Bronchial epithelial cell (primary cell): ENCODE measurements around the gene ABCA13. TPM values are rescaled to one million over a fixed set of nuclear protein-coding genes. Genes with fewer than 3 reads are reported as not detected.

ENCODE experiments used
- DNase-seq: peaks from one replicate; pipeline ENCODE4 v3.0.0-alpha.2; 2010; ENCODE audit warnings: low read depth
- FAIRE-seq: peaks from 2 replicates; lab custom pipeline; 2011; peaks lifted over from hg19 to GRCh38; lab: Jason Lieb, UNC
- H3K27me3 ChIP-seq: 2 replicates; pipeline ENCODE4 v1.5.1; 2011; ENCODE audit warnings: low read length; ENCODE audit not compliant: control insufficient read depth, insufficient read depth
- H3K36me3 ChIP-seq: 2 replicates; pipeline ENCODE4 v1.5.1; 2011; ENCODE audit warnings: low read length; ENCODE audit not compliant: control insufficient read depth, insufficient read depth
- H3K4me3 ChIP-seq: 2 replicates; pipeline ENCODE4 v1.5.1; 2011; ENCODE audit warnings: mild to moderate bottlenecking, low read depth, low read length, control low read depth
- total RNA-seq: library from RNA; depleted of rRNA; stranded (reverse); fragments of >200 nt; gene quantifications from 2 replicates; pipeline ENCODE4 v1.2.1, GENCODE V29; 2014
- TF ChIP-seq, protein P1 (sequence below): IDR thresholded peaks from 2 replicates; pipeline ENCODE4 v1.5.1; 2011; ENCODE audit warnings: mild to moderate bottlenecking, moderate library complexity, low read length, control low read depth, inconsistent platforms; ENCODE audit not compliant: insufficient read depth, severe bottlenecking

Gene ABCA13
- total RNA-seq, 1 donor from 2014 or later: 0.79 TPM

DNA sequence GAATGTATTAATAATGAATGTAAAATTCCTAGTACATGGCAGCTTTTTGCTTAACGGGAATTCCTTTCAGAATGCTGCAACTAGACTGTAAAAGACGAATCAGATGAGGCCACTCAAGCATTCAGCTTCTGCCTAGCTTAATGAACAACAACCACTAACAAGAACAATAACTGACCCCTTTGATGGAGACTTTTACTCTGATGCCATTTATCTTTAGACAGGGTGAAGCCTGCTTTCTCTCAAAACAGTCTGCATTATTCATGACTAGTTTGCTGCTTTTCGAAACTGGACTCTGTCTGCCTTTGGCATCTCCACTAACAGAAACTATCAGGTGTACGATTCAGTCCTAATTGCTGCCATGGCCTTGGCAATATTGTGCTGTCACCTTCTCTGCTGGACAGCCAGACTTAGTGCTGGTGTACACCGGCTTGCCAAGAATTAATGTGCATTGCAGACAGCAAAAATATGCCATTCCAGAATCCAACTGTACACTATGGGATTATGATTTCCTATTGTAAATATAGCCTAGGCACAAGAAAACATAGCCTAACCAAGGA lies 457.6 kb downstream of the ABCA13 start:
- TF ChIP-seq, protein P1, sequence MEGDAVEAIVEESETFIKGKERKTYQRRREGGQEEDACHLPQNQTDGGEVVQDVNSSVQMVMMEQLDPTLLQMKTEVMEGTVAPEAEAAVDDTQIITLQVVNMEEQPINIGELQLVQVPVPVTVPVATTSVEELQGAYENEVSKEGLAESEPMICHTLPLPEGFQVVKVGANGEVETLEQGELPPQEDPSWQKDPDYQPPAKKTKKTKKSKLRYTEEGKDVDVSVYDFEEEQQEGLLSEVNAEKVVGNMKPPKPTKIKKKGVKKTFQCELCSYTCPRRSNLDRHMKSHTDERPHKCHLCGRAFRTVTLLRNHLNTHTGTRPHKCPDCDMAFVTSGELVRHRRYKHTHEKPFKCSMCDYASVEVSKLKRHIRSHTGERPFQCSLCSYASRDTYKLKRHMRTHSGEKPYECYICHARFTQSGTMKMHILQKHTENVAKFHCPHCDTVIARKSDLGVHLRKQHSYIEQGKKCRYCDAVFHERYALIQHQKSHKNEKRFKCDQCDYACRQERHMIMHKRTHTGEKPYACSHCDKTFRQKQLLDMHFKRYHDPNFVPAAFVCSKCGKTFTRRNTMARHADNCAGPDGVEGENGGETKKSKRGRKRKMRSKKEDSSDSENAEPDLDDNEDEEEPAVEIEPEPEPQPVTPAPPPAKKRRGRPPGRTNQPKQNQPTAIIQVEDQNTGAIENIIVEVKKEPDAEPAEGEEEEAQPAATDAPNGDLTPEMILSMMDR: no peak
- no peak for DNase-seq
- FAIRE-seq: no peak
- no peaks in the 10 kb centered on the region for H3K27me3 ChIP-seq
- no peak overlapping the region for H3K4me3 ChIP-seq
- no peaks in the 10 kb centered on the region for H3K36me3 ChIP-seq

GRCh38 chr7:48634116-48634632 lies 462.9 kb downstream of the ABCA13 start:
- H3K27me3 ChIP-seq: no peaks in the 10 kb centered on the region
- no peaks in the 10 kb centered on the region for H3K36me3 ChIP-seq
- TF ChIP-seq, protein P1: no peak
- DNase-seq: no peak
- no peak for FAIRE-seq
- no peak overlapping the region for H3K4me3 ChIP-seq

- TF ChIP-seq, protein P1: no peak
- Histone ChIP-seq H3K27me3 (no peaks in the 10 kb centered on the region), H3K36me3 (no peaks in the 10 kb centered on the region), H3K4me3 (no peak overlapping the region)
- DNase-seq (no peak), FAIRE-seq (no peak)
Observed at GRCh38 chr7:48635796-48636195, 464.5 kb downstream of the ABCA13 start.

GRCh38 chr7:48636391-48637015 lies 465.2 kb downstream of the ABCA13 start:
- H3K36me3 ChIP-seq: no peaks in the 10 kb centered on the region
- TF ChIP-seq, protein P1: no peak
- no peaks in the 10 kb centered on the region for H3K27me3 ChIP-seq
- no peak for FAIRE-seq
- H3K4me3 ChIP-seq: no peak overlapping the region
- DNase-seq: peak; percentile 87

DNA sequence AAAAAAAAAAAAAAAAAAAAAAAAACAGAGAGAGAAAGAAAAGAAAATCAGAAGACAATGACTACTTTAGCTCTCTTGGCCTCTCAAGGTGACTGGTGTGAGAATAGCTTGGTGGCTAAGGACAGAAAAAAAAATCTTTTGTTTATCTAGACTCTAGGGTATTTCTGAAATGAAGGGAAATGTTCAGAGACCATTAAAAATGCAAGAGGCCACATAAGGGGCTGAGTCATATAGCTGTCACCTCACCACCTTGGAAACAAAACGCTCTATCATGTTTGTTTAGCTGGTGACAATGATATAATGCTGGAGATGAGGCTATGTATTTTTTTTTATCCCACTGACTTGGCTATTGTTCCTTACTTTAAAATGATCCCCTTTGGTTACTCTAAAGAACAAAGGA lies 466.1 kb downstream of the ABCA13 start:
- Histone ChIP-seq H3K36me3 (no peaks in the 10 kb centered on the region), H3K4me3 (no peak overlapping the region), H3K27me3 (no peaks in the 10 kb centered on the region)
- TF ChIP-seq, protein P1: no peak
- peak; percentile 65 for DNase-seq
- FAIRE-seq: no peak
